Ishikawa (cell line): ENCODE measurements around the gene PNPLA7.

Experiments
- CEBPB ChIP-seq: IDR thresholded peaks from 2 replicates; pipeline ENCODE4 v1.6.1; 2012
- CREB1 ChIP-seq: IDR thresholded peaks from 2 replicates; pipeline ENCODE4 v1.6.1; 2012; ENCODE audit warnings: low read depth
- EGR1 ChIP-seq: IDR thresholded peaks from 2 replicates; pipeline ENCODE4 v1.6.1; 2012
- EP300 ChIP-seq: IDR thresholded peaks from 2 replicates; pipeline ENCODE4 v1.6.1; 2012; ENCODE audit warnings: borderline replicate concordance
- FOXM1 ChIP-seq: IDR thresholded peaks from 2 replicates; pipeline ENCODE4 v1.6.1; 2012; ENCODE audit warnings: low read depth, borderline replicate concordance
- NFIC ChIP-seq: IDR thresholded peaks from 2 replicates; pipeline ENCODE4 v1.6.1; 2012
- RAD21 ChIP-seq: IDR thresholded peaks from 2 replicates; pipeline ENCODE4 v1.6.1; 2012; ENCODE audit warnings: low read depth
- REST ChIP-seq: IDR thresholded peaks from 2 replicates; pipeline ENCODE4 v1.6.1; 2012; ENCODE audit warnings: low read depth, mild to moderate bottlenecking
- TAF1 ChIP-seq: IDR thresholded peaks from 2 replicates; pipeline ENCODE4 v1.6.1; 2012; ENCODE audit warnings: low read depth, mild to moderate bottlenecking
- TCF12 ChIP-seq: IDR thresholded peaks from 2 replicates; pipeline ENCODE4 v1.6.1; 2012; ENCODE audit warnings: low read depth
- TEAD4 ChIP-seq: IDR thresholded peaks from 2 replicates; pipeline ENCODE4 v1.6.1; 2012
- USF1 ChIP-seq: IDR thresholded peaks from 2 replicates; pipeline ENCODE4 v1.6.1; 2012
- YY1 ChIP-seq: IDR thresholded peaks from 2 replicates; pipeline ENCODE4 v1.6.1; 2012; ENCODE audit warnings: low read depth
- ZBTB7A ChIP-seq: IDR thresholded peaks from 2 replicates; pipeline ENCODE4 v1.6.1; 2012; ENCODE audit warnings: low read depth
- TF ChIP-seq, protein P1 (sequence below): IDR thresholded peaks from 2 replicates; pipeline ENCODE4 v1.6.1; 2012

Gene PNPLA7

GRCh38 chr9:137509198-137509597 lies 41.0 kb downstream of the PNPLA7 start:
- TF ChIP-seq YY1 (no peak), USF1 (no peak), TCF12 (no peak), EP300 (no peak), CREB1 (no peak), FOXM1 (no peak), EGR1 (no peak), TEAD4 (no peak), TAF1 (no peak), ZBTB7A (no peak)

GRCh38 chr9:137506702-137507171 lies 43.5 kb downstream of the PNPLA7 start:
- TF ChIP-seq CEBPB (no peak), FOXM1 (no peak)

DNA sequence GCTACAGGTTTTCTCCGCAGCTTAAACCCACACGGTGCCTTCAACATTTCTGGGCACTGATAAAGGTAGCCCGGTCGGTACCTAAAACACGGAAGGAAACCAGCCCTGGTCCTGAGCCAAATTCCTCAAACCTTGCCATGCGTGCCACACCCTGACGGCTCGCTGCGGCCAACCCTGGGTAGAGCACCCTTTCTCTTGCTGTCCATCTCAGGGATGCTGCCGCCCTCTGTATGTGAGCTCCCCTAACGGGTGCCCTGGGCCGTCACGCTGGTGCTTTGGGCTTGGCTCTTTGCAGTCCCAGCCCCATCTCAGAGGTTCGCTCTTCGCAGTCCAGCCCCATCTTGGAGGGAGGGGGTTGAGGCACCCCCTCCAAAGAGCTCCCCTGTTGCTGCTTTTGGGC lies 43.9 kb downstream of the PNPLA7 start:
- TF ChIP-seq RAD21 (no peak), TCF12 (peak; percentile 72), USF1 (peak; percentile 55; the same call in 1 of the 2 replicates), ZBTB7A (0 out of 2 replicates have a peak, but pooled peaks have one; percentile 43), EP300 (peak; percentile 49; the same call in 1 of the 2 replicates), NFIC (peak; percentile 93), FOXM1 (no peak), YY1 (no peak), CEBPB (no peak), TEAD4 (peak; percentile 92), EGR1 (no peak), REST (no peak), TAF1 (no peak), CREB1 (no peak)
- TF ChIP-seq, protein P1, sequence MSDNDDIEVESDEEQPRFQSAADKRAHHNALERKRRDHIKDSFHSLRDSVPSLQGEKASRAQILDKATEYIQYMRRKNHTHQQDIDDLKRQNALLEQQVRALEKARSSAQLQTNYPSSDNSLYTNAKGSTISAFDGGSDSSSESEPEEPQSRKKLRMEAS: peak; percentile 59; the same call in 1 of the 2 replicates

DNA sequence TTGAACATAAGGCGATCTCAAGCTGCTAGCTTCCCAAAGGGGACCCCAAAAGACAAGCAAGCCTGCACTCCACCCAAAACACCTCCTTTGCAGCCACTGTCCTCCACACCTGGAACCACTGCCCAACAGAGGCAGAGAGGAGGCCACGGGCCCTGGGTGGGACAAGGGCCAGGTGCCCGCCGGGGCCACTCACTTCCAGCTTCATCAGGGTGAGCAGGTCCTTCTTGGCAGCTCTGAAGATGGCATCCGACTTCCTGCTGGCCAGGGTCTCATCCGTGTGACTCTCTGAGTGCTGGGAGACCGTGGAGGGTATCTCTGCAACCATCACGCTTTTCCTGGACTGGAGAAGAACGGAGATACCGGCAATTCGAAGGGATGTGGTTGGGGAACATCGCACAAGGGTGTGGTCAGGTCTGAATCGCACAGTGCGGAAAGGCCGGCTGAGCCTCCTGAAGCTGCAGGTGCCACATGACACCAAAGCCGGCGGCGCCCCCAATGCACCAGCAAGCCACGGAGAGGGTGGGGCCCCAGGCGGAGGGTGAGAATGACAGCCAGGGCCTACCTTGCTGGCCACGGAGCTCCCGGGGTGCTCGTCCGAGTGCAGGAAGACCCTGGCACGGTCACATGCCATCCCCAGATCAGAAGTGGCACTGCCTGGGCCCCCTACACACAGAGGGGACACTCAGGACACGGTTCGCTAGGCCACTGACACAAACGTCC lies 44.6 kb downstream of the PNPLA7 start:
- TF ChIP-seq FOXM1: no peak
- TF ChIP-seq, protein P1: no peak
- TF ChIP-seq ZBTB7A: no peak

- TF ChIP-seq TEAD4: no peak
- TF ChIP-seq ZBTB7A: no peak
- TF ChIP-seq FOXM1: no peak
- TF ChIP-seq RAD21: no peak
- no peak for TF ChIP-seq CEBPB
- no peak for TF ChIP-seq REST
- no peak for TF ChIP-seq TCF12
Observed at GRCh38 chr9:137504432-137504777, 45.8 kb downstream of the PNPLA7 start.

DNA sequence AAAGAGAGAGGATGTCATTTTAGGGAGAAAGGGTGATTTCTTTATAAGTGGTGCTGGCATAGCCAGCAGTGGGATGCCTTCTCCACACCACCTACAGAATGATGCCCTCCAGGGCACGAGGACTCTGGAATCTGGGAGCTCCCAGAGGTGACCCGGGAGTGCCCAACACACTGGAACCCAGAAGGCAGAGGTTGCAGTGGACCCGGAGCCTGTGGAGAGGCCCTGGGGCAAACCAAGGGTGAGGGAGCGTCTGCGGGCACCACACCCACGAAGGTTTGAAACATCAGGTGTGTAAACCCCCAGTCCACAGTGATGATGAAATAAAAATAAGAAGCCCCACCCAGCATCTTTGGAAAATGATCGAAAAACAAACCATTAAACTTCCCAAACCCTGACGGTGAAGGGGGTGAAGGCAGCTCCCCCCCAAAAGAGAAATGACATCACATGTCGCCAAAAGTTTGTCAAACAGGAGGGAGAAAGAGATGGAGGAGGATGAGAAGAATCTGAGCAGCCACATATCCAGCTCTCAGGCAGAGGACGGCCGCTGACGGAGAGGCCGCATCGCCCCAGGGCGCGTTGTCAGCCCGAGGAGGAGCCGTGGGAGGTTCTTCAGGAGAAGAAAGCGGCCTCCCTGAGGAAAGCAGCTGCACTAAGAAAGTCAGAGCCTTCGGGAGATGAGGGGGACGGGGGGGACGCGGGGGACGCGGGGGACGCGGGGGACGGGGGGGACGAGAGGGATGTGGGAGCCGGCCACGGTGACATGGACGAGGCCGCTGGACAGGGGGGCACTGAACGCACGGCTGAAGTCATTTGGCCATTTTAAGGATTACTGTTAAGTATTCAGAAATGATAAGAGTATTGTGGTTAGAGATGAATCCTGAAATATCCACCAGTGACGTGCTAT lies 47.9 kb downstream of the PNPLA7 start:
- TF ChIP-seq YY1: no peak
- TF ChIP-seq TAF1: no peak
- no peak for TF ChIP-seq NFIC
- no peak for TF ChIP-seq RAD21
- TF ChIP-seq, protein P1: no peak
- no peak for TF ChIP-seq REST
- no peak for TF ChIP-seq CEBPB
- TF ChIP-seq EGR1: no peak
